ENCODE results near the gene TOMM20.

- TF ChIP-seq CTCF (IDR thresholded peaks at IDR 0.05), result no peak
- no peak for TF ChIP-seq SIN3A (IDR thresholded peaks at IDR 0.05; ENCODE audit: borderline replicate concordance, insufficient read depth, low read depth, low read length)
- no peak for TF ChIP-seq REST (IDR thresholded peaks at IDR 0.05; ENCODE audit: insufficient read depth in 1 of 2, low read depth in 2 of 2, low read length in 1 of 2)
- no peak for TF ChIP-seq POLR2AphosphoS5 (IDR thresholded peaks at IDR 0.05; ENCODE audit: low read depth, low read length)
Measured at GRCh38 chr1:235145639-235146038, 17.0 kb upstream of the TOMM20 start.
